GM19193 (cell line): ENCODE measurements around the gene C12orf75.

Experiments used
- POLR2A ChIP-seq: IDR thresholded peaks from 4 replicates; pipeline ENCODE4 v1.6.1; 2011; ENCODE audit not compliant: insufficient read depth, insufficient read length; ENCODE audit errors: extremely low read depth

Gene C12orf75

GRCh38 chr12:105396024-105396423 lies 65.5 kb downstream of the C12orf75 start:
- TF ChIP-seq POLR2A, result no peak

GRCh38 chr12:105396983-105397382 lies 66.5 kb downstream of the C12orf75 start:
- TF ChIP-seq POLR2A, result no peak

GRCh38 chr12:105398930-105399329 lies 68.4 kb downstream of the C12orf75 start:
- TF ChIP-seq POLR2A, result no peak

GRCh38 chr12:105399428-105400081 lies 69.1 kb downstream of the C12orf75 start:
- no peak for TF ChIP-seq POLR2A

GRCh38 chr12:105400227-105400626 lies 69.7 kb downstream of the C12orf75 start:
- no peak for TF ChIP-seq POLR2A

GRCh38 chr12:105401198-105401597 lies 70.7 kb downstream of the C12orf75 start:
- TF ChIP-seq POLR2A, result no peak

- no peak for TF ChIP-seq POLR2A
These were observed 71.9 kb downstream of the C12orf75 start for GRCh38 chr12:105402366-105402765.

GRCh38 chr12:105403095-105403494 lies 72.6 kb downstream of the C12orf75 start:
- no peak for TF ChIP-seq POLR2A

GRCh38 chr12:105406497-105406896 lies 76.0 kb downstream of the C12orf75 start:
- no peak for TF ChIP-seq POLR2A

- no peak for TF ChIP-seq POLR2A
These were observed 78.8 kb downstream of the C12orf75 start for GRCh38 chr12:105409279-105409678.

GRCh38 chr12:105409801-105410471 lies 79.4 kb downstream of the C12orf75 start:
- no peak for TF ChIP-seq POLR2A

- TF ChIP-seq POLR2A, result no peak
These were observed 83.5 kb downstream of the C12orf75 start for GRCh38 chr12:105413911-105414487.

- TF ChIP-seq POLR2A, result no peak
These were observed 87.2 kb downstream of the C12orf75 start for GRCh38 chr12:105417732-105418131.

GRCh38 chr12:105418229-105418628 lies 87.7 kb downstream of the C12orf75 start:
- no peak for TF ChIP-seq POLR2A

- TF ChIP-seq POLR2A, result no peak
These were observed 88.4 kb downstream of the C12orf75 start for GRCh38 chr12:105418821-105419291.

- no peak for TF ChIP-seq POLR2A
These were observed 89.1 kb downstream of the C12orf75 start for GRCh38 chr12:105419606-105420005.
